Measurements from ENCODE around the gene ZNF593.

ZNF593 gene

DNA sequence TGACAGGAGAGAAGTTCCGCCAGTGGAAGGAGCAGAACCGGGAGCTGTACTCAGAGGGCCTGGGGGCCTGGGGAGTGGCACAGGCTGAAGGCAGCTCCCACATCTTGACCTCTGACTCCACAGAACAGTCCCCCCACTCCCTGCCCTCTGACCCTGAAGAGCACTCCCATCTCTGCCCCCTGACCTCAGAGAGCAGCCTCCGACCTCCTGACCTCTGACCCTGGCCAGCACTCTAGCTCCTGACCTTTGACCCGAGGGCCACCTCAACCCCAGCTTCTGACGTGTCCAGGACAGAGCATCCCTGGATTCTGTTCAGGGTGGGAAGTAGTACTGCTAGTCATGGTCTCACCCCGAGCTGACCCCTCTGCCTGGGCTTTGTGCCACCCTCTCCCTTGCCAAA is 19.6 kb downstream of the ZNF593 start:
- no peak for TF ChIP-seq ZBTB7A (IDR thresholded peaks at IDR 0.05; ENCODE audit: low read depth)
- no peak for TF ChIP-seq CREB1 (IDR thresholded peaks at IDR 0.05; ENCODE audit: low read depth)
- TF ChIP-seq RAD21 (IDR thresholded peaks at IDR 0.05; ENCODE audit: low read depth), result no peak
- TF ChIP-seq TCF12 (IDR thresholded peaks at IDR 0.05; ENCODE audit: low read depth), result no peak
- no peak for TF ChIP-seq FOXM1 (IDR thresholded peaks at IDR 0.05; ENCODE audit: borderline replicate concordance, low read depth)
- no peak for TF ChIP-seq TEAD4 (IDR thresholded peaks at IDR 0.05)
- TF ChIP-seq YY1 (IDR thresholded peaks at IDR 0.05; ENCODE audit: low read depth), result no peak
- TF ChIP-seq, protein P1, sequence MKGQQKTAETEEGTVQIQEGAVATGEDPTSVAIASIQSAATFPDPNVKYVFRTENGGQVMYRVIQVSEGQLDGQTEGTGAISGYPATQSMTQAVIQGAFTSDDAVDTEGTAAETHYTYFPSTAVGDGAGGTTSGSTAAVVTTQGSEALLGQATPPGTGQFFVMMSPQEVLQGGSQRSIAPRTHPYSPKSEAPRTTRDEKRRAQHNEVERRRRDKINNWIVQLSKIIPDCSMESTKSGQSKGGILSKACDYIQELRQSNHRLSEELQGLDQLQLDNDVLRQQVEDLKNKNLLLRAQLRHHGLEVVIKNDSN (IDR thresholded peaks at IDR 0.05), result no peak
- no peak for TF ChIP-seq TAF1 (IDR thresholded peaks at IDR 0.05; ENCODE audit: low read depth)
- TF ChIP-seq CEBPB (IDR thresholded peaks at IDR 0.05), result no peak
- TF ChIP-seq, protein P2, sequence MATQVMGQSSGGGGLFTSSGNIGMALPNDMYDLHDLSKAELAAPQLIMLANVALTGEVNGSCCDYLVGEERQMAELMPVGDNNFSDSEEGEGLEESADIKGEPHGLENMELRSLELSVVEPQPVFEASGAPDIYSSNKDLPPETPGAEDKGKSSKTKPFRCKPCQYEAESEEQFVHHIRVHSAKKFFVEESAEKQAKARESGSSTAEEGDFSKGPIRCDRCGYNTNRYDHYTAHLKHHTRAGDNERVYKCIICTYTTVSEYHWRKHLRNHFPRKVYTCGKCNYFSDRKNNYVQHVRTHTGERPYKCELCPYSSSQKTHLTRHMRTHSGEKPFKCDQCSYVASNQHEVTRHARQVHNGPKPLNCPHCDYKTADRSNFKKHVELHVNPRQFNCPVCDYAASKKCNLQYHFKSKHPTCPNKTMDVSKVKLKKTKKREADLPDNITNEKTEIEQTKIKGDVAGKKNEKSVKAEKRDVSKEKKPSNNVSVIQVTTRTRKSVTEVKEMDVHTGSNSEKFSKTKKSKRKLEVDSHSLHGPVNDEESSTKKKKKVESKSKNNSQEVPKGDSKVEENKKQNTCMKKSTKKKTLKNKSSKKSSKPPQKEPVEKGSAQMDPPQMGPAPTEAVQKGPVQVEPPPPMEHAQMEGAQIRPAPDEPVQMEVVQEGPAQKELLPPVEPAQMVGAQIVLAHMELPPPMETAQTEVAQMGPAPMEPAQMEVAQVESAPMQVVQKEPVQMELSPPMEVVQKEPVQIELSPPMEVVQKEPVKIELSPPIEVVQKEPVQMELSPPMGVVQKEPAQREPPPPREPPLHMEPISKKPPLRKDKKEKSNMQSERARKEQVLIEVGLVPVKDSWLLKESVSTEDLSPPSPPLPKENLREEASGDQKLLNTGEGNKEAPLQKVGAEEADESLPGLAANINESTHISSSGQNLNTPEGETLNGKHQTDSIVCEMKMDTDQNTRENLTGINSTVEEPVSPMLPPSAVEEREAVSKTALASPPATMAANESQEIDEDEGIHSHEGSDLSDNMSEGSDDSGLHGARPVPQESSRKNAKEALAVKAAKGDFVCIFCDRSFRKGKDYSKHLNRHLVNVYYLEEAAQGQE (IDR thresholded peaks at IDR 0.05; ENCODE audit: low read depth), result no peak
- no peak for TF ChIP-seq NFIC (IDR thresholded peaks at IDR 0.05)

DNA sequence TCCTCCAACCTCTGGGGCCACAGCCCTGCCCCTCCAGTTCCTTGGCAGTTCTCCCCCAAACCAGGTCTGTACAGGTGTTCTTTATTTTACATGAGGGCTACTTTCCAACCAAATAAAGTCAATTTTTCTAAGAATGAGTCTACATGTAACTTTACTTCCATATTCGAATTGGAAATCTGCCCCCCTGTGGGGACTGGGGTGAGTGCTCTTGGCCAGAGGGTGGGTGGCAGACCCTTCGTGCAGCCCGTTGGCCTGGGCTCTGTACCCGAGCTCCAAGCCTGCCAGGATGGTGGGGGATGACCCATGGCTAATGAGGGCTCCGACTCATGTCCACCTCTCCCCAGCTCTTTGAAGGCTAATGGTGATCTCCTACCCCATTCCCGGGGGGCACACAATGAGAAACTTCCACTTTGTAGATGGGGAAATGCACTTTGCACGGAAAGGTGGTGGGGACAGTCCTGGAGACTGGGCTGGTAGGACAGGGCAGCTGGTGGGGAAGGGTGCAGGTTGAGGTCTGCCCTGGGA is 20.1 kb downstream of the ZNF593 start:
- no peak for TF ChIP-seq CREB1 (IDR thresholded peaks at IDR 0.05; ENCODE audit: low read depth)
- no peak for TF ChIP-seq CEBPB (IDR thresholded peaks at IDR 0.05)
- no peak for TF ChIP-seq FOXM1 (IDR thresholded peaks at IDR 0.05; ENCODE audit: borderline replicate concordance, low read depth)

DNA sequence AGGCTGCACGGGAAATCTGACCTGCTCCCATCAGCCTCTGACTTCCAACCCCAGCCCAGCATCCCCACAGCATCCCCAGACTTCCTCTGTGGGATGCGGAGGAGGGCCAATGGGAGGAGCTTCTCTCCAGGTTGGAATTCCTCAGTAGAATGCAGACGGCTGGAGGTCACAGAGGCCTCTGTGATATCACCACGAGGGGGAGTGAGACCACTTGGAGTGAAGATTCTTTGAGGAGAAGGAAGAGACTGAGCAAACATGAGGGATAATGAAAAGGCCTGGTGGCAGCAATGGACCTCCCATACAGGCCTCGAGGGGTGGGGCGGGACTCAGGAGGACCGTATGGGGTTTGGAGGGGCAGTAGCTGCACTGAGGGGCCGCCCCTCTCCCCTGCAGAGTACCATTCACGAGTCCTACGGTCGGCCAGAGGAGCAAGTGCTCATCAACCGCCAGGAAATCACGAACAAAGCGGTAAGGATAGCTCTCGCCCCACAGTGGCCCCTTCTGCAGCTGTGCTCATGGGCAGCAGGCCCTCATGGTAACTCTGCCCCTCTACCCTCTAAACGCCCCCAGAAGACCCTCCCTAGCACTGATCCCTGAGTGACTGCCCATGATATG is 20.8 kb downstream of the ZNF593 start, which contains the start of gene CATSPER4:
TSS of gene CATSPER4 (plus strand) at position 230 of the 615 bp plus-strand sequence. CDS start at position 256, 26 bp downstream.
- no peak for TF ChIP-seq TEAD4 (IDR thresholded peaks at IDR 0.05)
- TF ChIP-seq RAD21 (IDR thresholded peaks at IDR 0.05; ENCODE audit: low read depth), result peak; percentile 47; the same call in 1 of the 2 replicates

DNA sequence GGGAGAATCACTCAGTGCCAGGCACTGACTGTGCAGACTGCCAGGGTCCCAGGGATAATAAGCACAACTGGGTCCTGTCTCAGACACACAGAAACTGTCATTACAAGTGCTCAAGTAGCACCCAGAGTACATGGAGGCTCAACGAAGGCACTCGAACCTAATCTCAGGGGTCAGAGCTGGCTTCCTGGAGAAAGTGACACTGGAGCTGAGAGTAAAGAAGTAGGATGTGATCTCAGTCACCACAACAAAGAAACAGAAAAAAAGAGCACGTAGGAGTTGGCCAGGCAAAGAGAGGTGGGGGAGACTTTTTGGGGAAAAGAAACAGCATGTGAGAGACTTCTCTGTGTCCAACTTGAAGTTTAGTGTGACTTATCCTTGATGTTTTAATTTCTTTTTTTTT is 22.0 kb downstream of the ZNF593 start:
- TF ChIP-seq CEBPB (IDR thresholded peaks at IDR 0.05), result no peak
- TF ChIP-seq EGR1 (IDR thresholded peaks at IDR 0.05), result no peak
- TF ChIP-seq TCF12 (IDR thresholded peaks at IDR 0.05; ENCODE audit: low read depth), result no peak
- TF ChIP-seq, protein P1 (IDR thresholded peaks at IDR 0.05), result no peak
- no peak for TF ChIP-seq EP300 (IDR thresholded peaks at IDR 0.05; ENCODE audit: borderline replicate concordance)
- no peak for TF ChIP-seq FOXM1 (IDR thresholded peaks at IDR 0.05; ENCODE audit: borderline replicate concordance, low read depth)
- TF ChIP-seq RAD21 (IDR thresholded peaks at IDR 0.05; ENCODE audit: low read depth), result no peak
- TF ChIP-seq ZBTB7A (IDR thresholded peaks at IDR 0.05; ENCODE audit: low read depth), result no peak
- no peak for TF ChIP-seq TAF1 (IDR thresholded peaks at IDR 0.05; ENCODE audit: low read depth)
- no peak for TF ChIP-seq YY1 (IDR thresholded peaks at IDR 0.05; ENCODE audit: low read depth)
- TF ChIP-seq, protein P2 (IDR thresholded peaks at IDR 0.05; ENCODE audit: low read depth), result no peak
- no peak for TF ChIP-seq CREB1 (IDR thresholded peaks at IDR 0.05; ENCODE audit: low read depth)
- TF ChIP-seq, protein P3, sequence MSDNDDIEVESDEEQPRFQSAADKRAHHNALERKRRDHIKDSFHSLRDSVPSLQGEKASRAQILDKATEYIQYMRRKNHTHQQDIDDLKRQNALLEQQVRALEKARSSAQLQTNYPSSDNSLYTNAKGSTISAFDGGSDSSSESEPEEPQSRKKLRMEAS (IDR thresholded peaks at IDR 0.05), result no peak
- no peak for TF ChIP-seq TEAD4 (IDR thresholded peaks at IDR 0.05)
- TF ChIP-seq NFIC (IDR thresholded peaks at IDR 0.05), result no peak

DNA sequence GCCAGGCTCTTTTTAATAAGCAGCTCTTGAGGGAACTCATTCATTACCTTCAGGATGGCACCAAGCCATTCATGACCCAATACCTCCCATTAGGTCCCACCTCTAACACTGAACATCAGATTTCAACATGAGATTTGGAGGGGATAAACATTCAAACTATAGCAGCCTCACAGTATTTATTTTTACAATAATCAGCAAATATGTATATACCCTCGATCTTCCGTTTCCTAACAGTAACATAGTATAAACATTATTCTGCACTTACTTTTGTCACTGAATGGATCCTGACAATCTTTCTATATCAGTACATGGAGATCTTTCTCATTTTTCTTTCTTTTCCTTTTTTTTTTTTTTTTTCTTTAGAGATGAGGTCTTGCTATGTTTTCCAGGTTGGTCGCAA is 26.1 kb downstream of the ZNF593 start:
- TF ChIP-seq TEAD4 (IDR thresholded peaks at IDR 0.05) (no peak), YY1 (IDR thresholded peaks at IDR 0.05; ENCODE audit: low read depth) (no peak), CREB1 (IDR thresholded peaks at IDR 0.05; ENCODE audit: low read depth) (no peak), ZBTB7A (IDR thresholded peaks at IDR 0.05; ENCODE audit: low read depth) (no peak), CEBPB (IDR thresholded peaks at IDR 0.05) (no peak), FOXM1 (IDR thresholded peaks at IDR 0.05; ENCODE audit: borderline replicate concordance, low read depth) (no peak), TCF12 (IDR thresholded peaks at IDR 0.05; ENCODE audit: low read depth) (no peak), TAF1 (IDR thresholded peaks at IDR 0.05; ENCODE audit: low read depth) (no peak), EP300 (IDR thresholded peaks at IDR 0.05; ENCODE audit: borderline replicate concordance) (no peak), EGR1 (IDR thresholded peaks at IDR 0.05) (no peak), NFIC (IDR thresholded peaks at IDR 0.05) (no peak), RAD21 (IDR thresholded peaks at IDR 0.05; ENCODE audit: low read depth) (no peak)
- TF ChIP-seq, protein P3 (IDR thresholded peaks at IDR 0.05), result no peak
- TF ChIP-seq, protein P1 (IDR thresholded peaks at IDR 0.05), result no peak
- TF ChIP-seq, protein P2 (IDR thresholded peaks at IDR 0.05; ENCODE audit: low read depth), result no peak
